IPS-18c (cell line): ENCODE results near the gene ASF1A.

ENCODE experiments used
- H3K4me3 ChIP-seq: 2 replicates; pipeline ENCODE4 v1.7.0; 2013; ENCODE audit warnings: low read depth, mild to moderate bottlenecking, low read length, moderate library complexity; ENCODE audit not compliant: insufficient read depth
- H3K9me3 ChIP-seq: one replicate; pipeline ENCODE4 v1.6.1; 2013; ENCODE audit warnings: mild to moderate bottlenecking, low read length, moderate library complexity; ENCODE audit not compliant: control insufficient read depth, insufficient read depth

The ASF1A gene

DNA sequence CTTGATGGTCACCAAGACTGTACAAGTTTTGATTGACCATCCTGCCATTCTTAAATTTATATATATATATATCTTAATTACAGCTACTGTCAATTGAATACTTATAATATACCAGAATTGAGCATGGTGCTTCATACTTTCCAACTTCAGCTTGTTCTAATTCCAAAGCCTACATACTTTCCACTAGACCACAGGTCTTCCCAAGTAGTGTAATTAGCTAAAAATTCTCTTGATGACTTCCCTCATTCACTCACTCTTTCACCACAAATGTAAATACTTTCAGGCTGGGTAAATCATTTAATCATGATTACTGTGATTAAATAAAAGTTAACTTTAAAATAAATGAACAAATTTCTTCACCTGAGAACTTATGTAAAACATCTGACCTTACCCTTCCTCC lies 3.4 kb downstream of the ASF1A start:
- H3K9me3 ChIP-seq: no peaks in the 10 kb centered on the region
- no peak overlapping the region for H3K4me3 ChIP-seq

GRCh38 chr6:118899948-118900347 lies 6.0 kb downstream of the ASF1A start:
- Histone ChIP-seq H3K9me3 (no peaks in the 10 kb centered on the region), H3K4me3 (no peak overlapping the region)

DNA sequence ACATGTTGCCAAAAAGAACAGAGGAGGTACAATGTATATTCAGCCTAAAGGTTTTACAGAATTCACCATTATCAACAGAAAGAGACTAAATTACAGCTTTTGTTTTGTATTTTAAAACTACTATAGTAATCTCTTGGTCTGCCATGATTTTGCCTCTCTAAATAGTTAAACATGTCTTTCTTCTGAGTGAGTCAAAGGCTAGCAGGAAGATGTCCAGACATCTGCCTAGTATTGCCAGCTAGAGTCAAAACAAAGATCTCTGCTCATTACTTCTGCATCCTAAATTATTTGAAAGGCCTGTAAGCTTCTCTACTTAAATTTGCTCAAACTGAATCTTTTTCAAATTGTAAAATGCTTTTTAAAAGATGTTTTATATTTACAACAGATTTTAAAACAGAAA lies 8.8 kb downstream of the ASF1A start:
- no peaks in the 10 kb centered on the region for H3K9me3 ChIP-seq
- H3K4me3 ChIP-seq: no peak overlapping the region

- no peaks in the 10 kb centered on the region for H3K9me3 ChIP-seq
Observed at GRCh38 chr6:118903138-118903537, 9.2 kb downstream of the ASF1A start.

GRCh38 chr6:118903691-118904090 lies 9.7 kb downstream of the ASF1A start:
- H3K9me3 ChIP-seq: no peaks in the 10 kb centered on the region
- H3K4me3 ChIP-seq: no peak overlapping the region

More at GRCh38 chr6:118903138-118903537, 9.2 kb downstream of the ASF1A start:
- H3K4me3 ChIP-seq: no peak overlapping the region

DNA sequence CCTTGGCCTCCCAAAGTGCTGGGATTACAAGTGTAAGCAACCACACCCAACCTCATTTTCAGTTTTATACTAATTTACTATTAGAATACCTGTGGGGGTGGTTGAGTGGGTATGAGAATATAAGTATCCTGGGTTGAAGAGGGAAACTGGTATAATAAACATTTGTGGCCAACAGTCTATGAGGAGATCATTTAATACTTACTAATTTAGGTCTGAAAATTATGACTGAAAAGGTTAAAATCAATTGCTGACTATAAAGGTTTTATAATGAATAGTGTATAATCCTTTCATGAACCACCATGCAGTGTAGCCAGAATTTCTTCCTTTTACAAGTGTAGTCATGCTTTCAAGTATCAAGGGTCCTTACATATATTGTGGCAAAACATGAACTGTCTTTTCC lies 11.1 kb downstream of the ASF1A start:
- Histone ChIP-seq H3K9me3 (no peaks in the 10 kb centered on the region), H3K4me3 (no peak overlapping the region)

GRCh38 chr6:118905851-118906250 lies 11.9 kb downstream of the ASF1A start:
- H3K4me3 ChIP-seq: no peak overlapping the region
- H3K9me3 ChIP-seq: no peaks in the 10 kb centered on the region

GRCh38 chr6:118908441-118908840 lies 14.5 kb downstream of the ASF1A start:
- Histone ChIP-seq H3K4me3 (no peak overlapping the region), H3K9me3 (no peaks in the 10 kb centered on the region)

DNA sequence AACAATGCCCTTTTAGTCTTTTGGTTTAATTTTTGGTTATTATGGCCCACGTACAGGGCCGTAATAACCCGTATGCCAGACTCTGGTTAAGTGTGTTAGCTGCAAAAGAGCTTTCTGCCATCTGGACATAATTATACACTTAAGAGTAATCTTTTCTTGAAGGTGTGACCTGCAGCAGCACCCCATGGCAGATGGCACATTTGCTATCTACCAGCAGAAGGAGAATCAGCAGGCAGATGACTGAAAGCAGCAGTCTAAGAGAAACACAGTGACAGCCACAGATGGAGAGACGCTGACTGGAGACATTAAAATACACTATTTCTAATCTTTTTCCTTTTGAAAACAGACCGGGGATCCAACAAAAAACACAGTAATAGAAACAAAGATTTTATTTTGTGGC lies 18.7 kb downstream of the ASF1A start:
- Histone ChIP-seq H3K4me3 (no peak overlapping the region), H3K9me3 (no peaks in the 10 kb centered on the region)

- Histone ChIP-seq H3K4me3 (no peak overlapping the region), H3K9me3 (no peaks in the 10 kb centered on the region)
Observed at GRCh38 chr6:118913161-118913560, 19.2 kb downstream of the ASF1A start.

DNA sequence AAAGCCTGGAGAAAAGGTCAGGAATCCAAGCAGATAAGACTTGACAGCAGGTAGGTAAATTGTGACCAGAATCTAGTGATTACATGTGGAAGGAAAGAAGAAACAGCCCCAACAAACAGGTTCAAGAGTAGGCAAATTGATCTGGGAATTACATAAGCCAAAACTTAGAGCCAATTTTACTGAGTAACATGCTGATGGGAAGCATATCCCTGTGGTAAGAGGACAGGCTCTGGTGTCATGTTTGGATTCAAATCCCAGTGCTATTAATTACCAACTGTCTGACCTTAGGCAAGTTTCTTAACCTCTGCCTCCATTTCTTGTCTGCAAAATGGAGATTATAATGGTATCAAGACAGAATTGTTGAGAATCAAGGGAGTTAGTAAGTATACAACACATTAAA lies 20.6 kb downstream of the ASF1A start:
- Histone ChIP-seq H3K4me3 (no peak overlapping the region), H3K9me3 (no peaks in the 10 kb centered on the region)

DNA sequence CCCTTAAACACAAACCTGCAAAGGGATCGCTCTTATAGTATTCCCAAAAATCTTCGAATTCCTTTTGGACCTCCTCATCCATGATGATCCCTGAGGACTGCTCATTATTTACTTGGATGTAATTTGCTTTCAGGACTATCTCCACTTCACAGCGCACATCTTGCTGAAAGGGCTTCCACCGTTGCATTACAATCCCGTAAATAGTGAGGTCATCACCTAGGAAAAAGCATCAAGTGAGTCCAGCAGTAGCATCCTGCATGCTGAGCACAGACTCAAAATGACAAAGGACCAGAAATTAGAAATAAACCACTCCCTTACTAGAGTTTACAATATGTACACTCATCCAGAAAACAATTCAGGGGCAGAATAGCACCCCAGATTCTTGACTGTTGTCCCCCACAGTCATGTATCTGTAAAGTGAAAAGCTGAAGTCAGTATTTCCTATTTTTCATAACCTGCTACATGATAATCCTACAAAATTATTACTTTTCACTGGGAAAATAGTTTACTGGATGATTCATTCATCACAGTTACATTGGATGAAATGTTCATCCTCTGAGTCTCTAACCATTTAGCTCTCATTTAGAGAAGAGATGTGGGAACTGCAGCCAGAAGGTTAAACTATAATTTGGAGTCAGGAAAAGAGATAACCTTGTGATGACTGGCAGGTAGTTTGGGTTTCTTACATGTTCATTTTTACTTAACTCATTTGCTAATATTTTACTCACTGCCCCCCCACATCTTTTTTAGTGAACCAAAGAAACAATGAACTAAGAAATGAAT lies 23.8 kb downstream of the ASF1A start:
- Histone ChIP-seq H3K9me3 (no peaks in the 10 kb centered on the region), H3K4me3 (no peak overlapping the region)

- H3K4me3 ChIP-seq: no peak overlapping the region
- no peaks in the 10 kb centered on the region for H3K9me3 ChIP-seq
Observed at GRCh38 chr6:118918329-118918725, 24.4 kb downstream of the ASF1A start.

GRCh38 chr6:118921084-118921483 lies 27.1 kb downstream of the ASF1A start:
- no peaks in the 10 kb centered on the region for H3K9me3 ChIP-seq
- H3K4me3 ChIP-seq: no peak overlapping the region

GRCh38 chr6:118923035-118923434 lies 29.1 kb downstream of the ASF1A start:
- H3K9me3 ChIP-seq: no peaks in the 10 kb centered on the region
- no peak overlapping the region for H3K4me3 ChIP-seq

DNA sequence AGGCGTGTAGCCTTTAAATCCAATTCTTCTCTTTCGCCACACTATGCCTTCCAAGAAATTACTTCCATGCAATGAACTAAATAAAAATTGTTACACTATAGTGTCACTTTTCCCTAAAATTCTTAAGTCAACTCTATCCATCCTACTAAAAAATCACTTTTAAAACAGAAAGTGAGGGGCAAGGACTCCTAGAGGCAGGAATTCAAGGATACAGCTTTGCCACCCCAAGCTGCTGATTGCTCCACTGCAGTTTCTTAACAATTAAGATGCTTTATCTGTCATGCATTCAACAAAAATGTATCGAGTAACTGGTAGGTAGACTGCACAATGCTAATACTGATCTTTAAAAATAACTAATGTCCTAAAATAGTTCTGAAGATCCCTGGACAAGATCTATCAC lies 36.7 kb downstream of the ASF1A start:
- H3K4me3 ChIP-seq: no peak overlapping the region
- H3K9me3 ChIP-seq: no peaks in the 10 kb centered on the region

DNA sequence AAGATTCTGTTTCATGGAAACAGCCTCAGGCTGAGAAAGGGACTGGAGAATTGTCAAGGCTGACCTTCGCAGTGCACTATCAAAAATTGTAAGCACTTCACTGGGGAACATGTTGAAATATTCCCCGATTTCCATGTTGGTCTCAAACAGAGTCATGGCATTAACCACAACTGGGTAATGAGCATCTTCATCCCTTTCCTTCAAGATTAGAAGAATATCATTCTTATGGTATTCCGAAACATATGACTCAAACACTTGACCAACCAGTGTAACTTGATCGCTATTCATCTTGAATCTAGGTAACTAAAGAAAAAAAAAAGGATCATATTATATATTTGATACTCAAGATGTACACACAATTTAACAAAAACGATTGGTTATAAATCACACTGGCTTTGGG lies 37.5 kb downstream of the ASF1A start:
- no peaks in the 10 kb centered on the region for H3K9me3 ChIP-seq

DNA sequence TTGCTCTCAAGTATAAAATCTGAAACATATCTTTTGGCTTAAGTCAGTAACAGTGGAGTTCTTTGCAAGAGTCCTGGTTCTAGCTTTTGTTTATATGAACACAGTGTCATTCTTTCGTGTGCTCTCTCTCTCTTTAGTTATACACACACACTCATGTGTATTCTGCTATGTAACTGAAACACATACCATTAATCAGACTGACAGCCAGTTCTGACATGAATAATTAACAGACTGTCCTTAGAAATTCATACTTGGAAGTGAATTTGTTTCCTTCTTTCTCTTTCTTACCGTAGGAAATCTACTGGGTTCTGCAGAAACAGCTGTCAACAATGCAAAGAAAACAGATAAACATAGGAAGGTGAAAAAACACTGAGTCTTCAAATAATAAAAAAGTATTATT lies 38.5 kb downstream of the ASF1A start:
- Histone ChIP-seq H3K9me3 (no peaks in the 10 kb centered on the region), H3K4me3 (no peak overlapping the region)

More for the DNA sequence above, 37.5 kb downstream of the ASF1A start:
- no peak overlapping the region for H3K4me3 ChIP-seq

GRCh38 chr6:118933855-118934460 lies 40.0 kb downstream of the ASF1A start:
- H3K4me3 ChIP-seq: peak overlapping the region; percentile 10
- H3K9me3 ChIP-seq: no peaks in the 10 kb centered on the region
